Gastroesophageal sphincter (tissue), 3 donors: ENCODE data around the gene TTBK1.

Experiments
- EP300 ChIP-seq: sonication (generic); formaldehyde crosslinking; IDR thresholded peaks from one replicate; pipeline ENCODE4 v1.6.1; 2017; ENCODE audit warnings: antibody characterized with exemption, mild to moderate bottlenecking
- POLR2A ChIP-seq, 2 donors: fragments of 450-650 bp; IDR thresholded peaks; one replicate each; pipeline ENCODE4 v1.6.1; 2017; ENCODE audit warnings: antibody characterized with exemption in 2 of 2, mild to moderate bottlenecking in 2 of 2, moderate library complexity in 1 of 2
- POLR2AphosphoS5 ChIP-seq: sonication (generic); formaldehyde crosslinking; IDR thresholded peaks from one replicate; pipeline ENCODE4 v1.6.1; 2017; ENCODE audit warnings: antibody characterized with exemption
- TF ChIP-seq, protein P1 (sequence below), 4 experiments: fragments of 200-600 bp in 2 of 4; fragments of 450-650 bp in 2 of 4; sonication (generic) in 1 of 4; IDR thresholded peaks; one replicate each; pipeline ENCODE4 v1.5.1; 2017 to 2019; ENCODE audit warnings: antibody characterized with exemption in 4 of 4, mild to moderate bottlenecking in 2 of 4, moderate library complexity in 2 of 4

DNA sequence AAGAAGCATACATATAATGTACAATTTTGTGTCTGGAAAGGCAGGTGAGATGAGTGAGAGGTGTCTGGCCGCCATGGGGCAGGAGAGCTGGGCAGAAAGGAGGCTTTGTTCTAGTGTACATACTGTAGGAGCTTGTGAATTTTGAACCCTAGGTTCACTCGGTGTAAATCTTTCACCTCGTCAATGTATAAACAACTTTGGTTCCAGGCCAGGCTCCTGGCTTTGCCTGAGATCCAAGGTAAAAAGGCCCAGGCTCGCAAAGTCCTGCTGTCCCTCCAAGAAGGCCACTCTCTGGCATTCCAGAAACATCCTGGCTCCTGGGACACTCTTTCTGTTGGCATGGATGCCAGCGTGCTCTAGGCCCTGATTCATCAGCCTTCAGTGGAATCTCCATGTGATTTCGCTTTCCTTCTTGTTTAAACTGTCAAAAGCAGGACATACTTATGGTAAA is 47.6 kb downstream of the TTBK1 start:
- TF ChIP-seq, protein P1, sequence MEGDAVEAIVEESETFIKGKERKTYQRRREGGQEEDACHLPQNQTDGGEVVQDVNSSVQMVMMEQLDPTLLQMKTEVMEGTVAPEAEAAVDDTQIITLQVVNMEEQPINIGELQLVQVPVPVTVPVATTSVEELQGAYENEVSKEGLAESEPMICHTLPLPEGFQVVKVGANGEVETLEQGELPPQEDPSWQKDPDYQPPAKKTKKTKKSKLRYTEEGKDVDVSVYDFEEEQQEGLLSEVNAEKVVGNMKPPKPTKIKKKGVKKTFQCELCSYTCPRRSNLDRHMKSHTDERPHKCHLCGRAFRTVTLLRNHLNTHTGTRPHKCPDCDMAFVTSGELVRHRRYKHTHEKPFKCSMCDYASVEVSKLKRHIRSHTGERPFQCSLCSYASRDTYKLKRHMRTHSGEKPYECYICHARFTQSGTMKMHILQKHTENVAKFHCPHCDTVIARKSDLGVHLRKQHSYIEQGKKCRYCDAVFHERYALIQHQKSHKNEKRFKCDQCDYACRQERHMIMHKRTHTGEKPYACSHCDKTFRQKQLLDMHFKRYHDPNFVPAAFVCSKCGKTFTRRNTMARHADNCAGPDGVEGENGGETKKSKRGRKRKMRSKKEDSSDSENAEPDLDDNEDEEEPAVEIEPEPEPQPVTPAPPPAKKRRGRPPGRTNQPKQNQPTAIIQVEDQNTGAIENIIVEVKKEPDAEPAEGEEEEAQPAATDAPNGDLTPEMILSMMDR (IDR thresholded peaks at IDR 0.05): no peak
- no peak for TF ChIP-seq EP300
- no peak for TF ChIP-seq POLR2A (IDR thresholded peaks at IDR 0.05)
- no peak for TF ChIP-seq POLR2AphosphoS5
